ENCODE data around the gene GLIPR1L1.

The GLIPR1L1 gene

DNA sequence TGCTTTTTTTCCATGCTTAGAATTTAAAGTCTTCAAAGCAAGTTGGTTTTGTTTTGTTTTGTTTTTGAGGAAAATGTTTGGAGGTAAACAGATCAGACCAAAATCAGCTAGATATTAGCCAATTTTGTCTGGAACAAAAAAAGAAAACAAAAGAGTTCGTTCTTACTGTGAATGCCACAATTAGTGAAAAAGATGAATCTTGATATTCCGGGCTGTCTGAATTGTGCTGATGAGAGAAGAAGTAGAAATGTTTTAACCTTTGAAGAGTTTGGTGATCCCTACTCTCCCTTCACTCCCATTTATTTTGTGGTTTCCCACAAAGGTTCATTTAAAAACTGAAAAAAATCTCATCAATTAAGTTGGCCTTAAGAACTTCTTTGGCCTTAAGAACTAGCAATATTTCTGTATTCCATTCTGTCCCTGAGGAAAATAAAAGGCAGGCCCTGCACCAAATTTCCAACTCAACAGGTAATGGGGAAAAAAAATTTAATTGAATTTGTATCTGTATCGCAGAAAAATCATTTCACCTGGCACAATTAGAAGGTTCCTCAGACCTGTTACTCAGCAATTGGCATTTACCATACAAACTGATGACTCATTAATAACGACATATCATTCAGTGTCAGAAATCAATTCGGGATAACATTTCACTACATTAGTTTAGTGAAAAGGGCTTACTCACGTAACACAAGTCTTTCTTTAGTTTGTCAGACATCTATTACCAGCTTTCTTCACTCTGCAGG is 55.9 kb downstream of the GLIPR1L1 start:
- H3K4me3 ChIP-seq (ENCODE audit: control insufficient read depth, low read depth, low read length): peak overlapping the region; percentile 58
- TF ChIP-seq, protein P1, sequence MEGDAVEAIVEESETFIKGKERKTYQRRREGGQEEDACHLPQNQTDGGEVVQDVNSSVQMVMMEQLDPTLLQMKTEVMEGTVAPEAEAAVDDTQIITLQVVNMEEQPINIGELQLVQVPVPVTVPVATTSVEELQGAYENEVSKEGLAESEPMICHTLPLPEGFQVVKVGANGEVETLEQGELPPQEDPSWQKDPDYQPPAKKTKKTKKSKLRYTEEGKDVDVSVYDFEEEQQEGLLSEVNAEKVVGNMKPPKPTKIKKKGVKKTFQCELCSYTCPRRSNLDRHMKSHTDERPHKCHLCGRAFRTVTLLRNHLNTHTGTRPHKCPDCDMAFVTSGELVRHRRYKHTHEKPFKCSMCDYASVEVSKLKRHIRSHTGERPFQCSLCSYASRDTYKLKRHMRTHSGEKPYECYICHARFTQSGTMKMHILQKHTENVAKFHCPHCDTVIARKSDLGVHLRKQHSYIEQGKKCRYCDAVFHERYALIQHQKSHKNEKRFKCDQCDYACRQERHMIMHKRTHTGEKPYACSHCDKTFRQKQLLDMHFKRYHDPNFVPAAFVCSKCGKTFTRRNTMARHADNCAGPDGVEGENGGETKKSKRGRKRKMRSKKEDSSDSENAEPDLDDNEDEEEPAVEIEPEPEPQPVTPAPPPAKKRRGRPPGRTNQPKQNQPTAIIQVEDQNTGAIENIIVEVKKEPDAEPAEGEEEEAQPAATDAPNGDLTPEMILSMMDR (IDR thresholded peaks at IDR 0.05; ENCODE audit: control insufficient read depth, insufficient read depth, low read depth, low read length, missing control alignments): no peak
- DNase-seq (ENCODE audit: low read depth): no peak

DNA sequence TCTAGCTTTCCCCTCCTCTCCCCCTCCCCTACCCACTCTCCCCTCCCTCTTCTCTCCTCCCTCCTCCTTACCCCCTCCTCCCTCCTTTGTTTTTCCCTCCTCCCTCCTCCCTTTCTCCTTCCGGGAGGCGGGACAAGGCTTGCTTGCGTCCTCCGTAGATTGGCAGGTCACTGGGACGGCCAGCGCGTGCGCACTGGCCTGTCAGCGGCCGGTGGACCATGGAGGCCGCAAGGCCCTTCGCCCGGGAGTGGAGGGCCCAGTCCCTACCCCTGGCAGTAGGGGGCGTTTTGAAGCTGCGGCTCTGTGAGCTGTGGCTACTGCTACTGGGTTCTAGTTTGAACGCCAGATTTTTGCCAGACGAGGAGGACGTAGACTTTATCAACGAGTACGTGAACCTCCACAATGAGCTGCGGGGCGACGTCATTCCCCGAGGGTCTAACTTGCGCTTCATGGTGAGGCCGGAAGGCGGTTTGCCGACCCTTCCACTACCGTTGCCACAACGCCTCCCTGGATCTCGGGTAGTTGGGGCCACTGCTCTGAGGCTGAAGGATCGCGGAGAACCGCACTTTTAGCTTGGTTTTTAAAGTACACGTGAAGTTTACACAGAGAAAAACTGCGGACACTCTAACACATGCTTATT is 56.5 kb downstream of the GLIPR1L1 start, which contains the start of gene GLIPR1L2:
TSS of gene GLIPR1L2 (plus strand) at position 191 of the 640 bp plus-strand sequence. CDS start at position 219, 28 bp downstream.
- DNase-seq (ENCODE audit: low read depth): peak; percentile 85
- H3K4me3 ChIP-seq (ENCODE audit: control insufficient read depth, low read depth, low read length): peak within 1 kb of the TSS; percentile 58
- TF ChIP-seq, protein P1 (IDR thresholded peaks at IDR 0.05; ENCODE audit: control insufficient read depth, insufficient read depth, low read depth, low read length, missing control alignments): peak; percentile 91

DNA sequence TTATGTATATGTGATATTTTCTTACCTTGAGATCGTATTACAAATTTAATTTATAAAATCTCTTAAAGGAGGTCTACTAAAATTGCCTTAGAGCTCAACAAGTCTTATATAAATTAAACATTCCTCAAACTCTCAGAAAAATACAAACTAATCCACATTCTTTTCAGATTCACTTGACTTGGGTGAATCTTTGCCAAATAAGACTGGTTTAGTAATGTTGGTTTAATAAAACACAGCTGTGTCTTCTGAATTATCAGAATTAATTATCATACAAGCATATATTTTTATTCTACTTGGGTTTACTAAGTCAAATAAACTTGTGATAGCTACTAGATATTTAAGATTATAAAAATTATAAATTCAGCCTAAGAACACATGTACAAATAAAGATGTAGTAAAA is 69.8 kb downstream of the GLIPR1L1 start:
- DNase-seq (ENCODE audit: low read depth): no peak
- TF ChIP-seq, protein P1 (IDR thresholded peaks at IDR 0.05; ENCODE audit: control insufficient read depth, insufficient read depth, low read depth, low read length, missing control alignments): no peak
- H3K4me3 ChIP-seq (ENCODE audit: control insufficient read depth, low read depth, low read length): no peak overlapping the region

GRCh38 chr12:75407683-75408082 is 73.2 kb downstream of the GLIPR1L1 start:
- DNase-seq (ENCODE audit: low read depth): no peak

GRCh38 chr12:75409830-75410229 is 75.4 kb downstream of the GLIPR1L1 start:
- DNase-seq (ENCODE audit: low read depth): no peak
- H3K4me3 ChIP-seq (ENCODE audit: control insufficient read depth, low read depth, low read length): no peak overlapping the region
- TF ChIP-seq, protein P1 (IDR thresholded peaks at IDR 0.05; ENCODE audit: control insufficient read depth, insufficient read depth, low read depth, low read length, missing control alignments): no peak

More at GRCh38 chr12:75407683-75408082, 73.2 kb downstream of the GLIPR1L1 start:
- H3K4me3 ChIP-seq (ENCODE audit: control insufficient read depth, low read depth, low read length): no peak overlapping the region
- TF ChIP-seq, protein P1 (IDR thresholded peaks at IDR 0.05; ENCODE audit: control insufficient read depth, insufficient read depth, low read depth, low read length, missing control alignments): no peak

- TF ChIP-seq, protein P1 (IDR thresholded peaks at IDR 0.05; ENCODE audit: control insufficient read depth, insufficient read depth, low read depth, low read length, missing control alignments): no peak
- peak; percentile 27 for DNase-seq (ENCODE audit: low read depth)
- H3K4me3 ChIP-seq (ENCODE audit: control insufficient read depth, low read depth, low read length): no peak overlapping the region
These were observed 80.2 kb downstream of the GLIPR1L1 start for GRCh38 chr12:75414671-75415070.

Measured in AG09309 (cell line).